Measurements from ENCODE around the gene ZNF366. TPM values are rescaled to one million over a fixed set of nuclear protein-coding genes. Genes with fewer than 3 reads are reported as not detected.

Gene ZNF366
- total RNA-seq, 4 donors from 2014 or later: 1.3 to 14.7 (median 3.0) TPM

GRCh38 chr5:72478684-72479083 is 28.5 kb downstream of the ZNF366 start:
- Histone ChIP-seq H3K4me3 (replicated peaks in 1 of 3) (no peak overlapping the region), H3K4me1 (no peaks in the 10 kb centered on the region), H3K36me3 (no peaks in the 10 kb centered on the region), H3K9me3 (no peaks in the 10 kb centered on the region), H3K27me3 (no peaks in the 10 kb centered on the region), H3K27ac (no peak overlapping the region)
- no peak for TF ChIP-seq CTCF (IDR thresholded peaks at IDR 0.05)
- no peak for TF ChIP-seq POLR2A (IDR thresholded peaks at IDR 0.05)
- intact Hi-C loops (cut with DNase I): no loop called here
- WGBS, 2 donors: 32 to 45% methylated on average over 1 of the region's 1 CpG
- DNase-seq: no peak

- H3K4me1 ChIP-seq: no peaks in the 10 kb centered on the region
- H3K9me3 ChIP-seq: no peaks in the 10 kb centered on the region
- DNase-seq: no peak
- no peaks in the 10 kb centered on the region for H3K36me3 ChIP-seq
- TF ChIP-seq POLR2A (IDR thresholded peaks at IDR 0.05) (no peak), CTCF (IDR thresholded peaks at IDR 0.05) (no peak)
- intact Hi-C loops (cut with DNase I): no loop called here
- H3K4me3 ChIP-seq (replicated peaks in 1 of 3): no peak overlapping the region
- H3K27me3 ChIP-seq: no peaks in the 10 kb centered on the region
- no peak overlapping the region for H3K27ac ChIP-seq
Observed at GRCh38 chr5:72478276-72478675, 28.9 kb downstream of the ZNF366 start.

DNA sequence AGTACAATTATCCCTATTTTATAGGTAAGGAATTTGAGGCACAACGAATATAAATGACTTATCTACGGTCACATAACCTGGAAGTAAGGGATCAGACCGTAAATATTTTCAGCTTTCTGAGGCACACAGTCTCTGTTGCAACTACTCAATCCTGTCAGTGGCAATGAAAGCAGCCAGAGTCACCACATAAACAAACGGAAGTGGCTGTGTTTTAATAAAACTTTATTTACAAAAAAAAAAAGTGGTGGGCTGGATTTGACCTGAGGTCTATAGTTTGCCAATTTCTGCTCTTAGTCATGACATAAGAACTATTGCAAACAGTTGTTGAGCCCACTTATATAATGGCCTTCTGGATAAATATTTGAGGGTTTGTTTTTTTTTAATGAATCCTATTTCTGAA is 29.6 kb downstream of the ZNF366 start:
- Histone ChIP-seq H3K27ac (no peak overlapping the region), H3K4me3 (replicated peaks in 1 of 3) (no peak overlapping the region), H3K4me1 (peaks cover 4 to 5% of the 10 kb centered on the region in 2 donors), H3K9me3 (no peaks in the 10 kb centered on the region), H3K36me3 (no peaks in the 10 kb centered on the region), H3K27me3 (no peaks in the 10 kb centered on the region)
- intact Hi-C loops (cut with DNase I): no loop called here
- WGBS, 2 donors: 93% methylated on average over 4 of the region's 4 CpGs
- no peak for DNase-seq
- TF ChIP-seq CTCF (IDR thresholded peaks at IDR 0.05) (no peak), POLR2A (IDR thresholded peaks at IDR 0.05) (no peak)

GRCh38 chr5:72477176-72477575 is 30.0 kb downstream of the ZNF366 start:
- Histone ChIP-seq H3K9me3 (no peaks in the 10 kb centered on the region), H3K4me3 (replicated peaks in 1 of 3) (no peak overlapping the region), H3K4me1 (peaks cover 9% of the 10 kb centered on the region in 2 donors), H3K27ac (no peak overlapping the region), H3K36me3 (no peaks in the 10 kb centered on the region), H3K27me3 (no peaks in the 10 kb centered on the region)
- no peak for TF ChIP-seq CTCF (IDR thresholded peaks at IDR 0.05)
- no peak for TF ChIP-seq POLR2A (IDR thresholded peaks at IDR 0.05)
- 56 to 65% methylated on average over 1 of the region's 1 CpG for WGBS, 2 donors
- intact Hi-C loops (cut with DNase I): no loop called here
- DNase-seq: no peak

- no peaks in the 10 kb centered on the region for H3K27me3 ChIP-seq
- H3K27ac ChIP-seq: no peak overlapping the region
- intact Hi-C loops (cut with DNase I): no loop called here
- H3K36me3 ChIP-seq: no peaks in the 10 kb centered on the region
- peaks cover 13 to 14% of the 10 kb centered on the region in 2 donors for H3K4me1 ChIP-seq
- no peaks in the 10 kb centered on the region for H3K9me3 ChIP-seq
- no peak for DNase-seq
- WGBS, 2 donors: 86 to 93% methylated on average over 3 of the region's 3 CpGs
- TF ChIP-seq CTCF (IDR thresholded peaks at IDR 0.05) (no peak), POLR2A (IDR thresholded peaks at IDR 0.05) (no peak)
- no peak overlapping the region for H3K4me3 ChIP-seq (replicated peaks in 1 of 3)
Observed at GRCh38 chr5:72476721-72477120, 30.5 kb downstream of the ZNF366 start.
